NCI-H748 treated with DMSO at 0.1 percent for 48 hours (cell line): ENCODE data around the gene FADS6.

ENCODE experiments used
- DNase-seq: peaks from one replicate; lab custom pipeline; 2025; lab: John Stamatoyannopoulos, UW

Gene FADS6

DNA sequence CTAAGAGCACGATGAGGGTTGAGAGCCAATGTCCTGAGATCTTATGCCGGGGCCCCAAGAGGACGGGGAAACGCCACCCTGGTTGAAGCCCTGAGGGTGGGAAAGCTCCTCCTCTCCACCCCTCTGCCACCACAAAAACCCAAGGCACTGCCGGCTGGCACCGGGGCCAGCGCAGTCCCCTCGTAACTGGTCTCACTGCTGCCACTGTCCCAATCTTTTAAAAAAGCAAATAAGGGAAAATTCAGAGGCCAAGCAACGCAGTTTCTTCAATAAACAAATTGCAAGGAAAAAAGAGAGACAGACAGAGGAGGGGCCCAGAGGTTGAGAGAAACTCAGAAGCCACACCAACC is 40.4 kb downstream of the FADS6 start:
- DNase-seq: no peak

GRCh38 chr17:74852237-74853047 is 41.0 kb downstream of the FADS6 start:
- no peak for DNase-seq

DNA sequence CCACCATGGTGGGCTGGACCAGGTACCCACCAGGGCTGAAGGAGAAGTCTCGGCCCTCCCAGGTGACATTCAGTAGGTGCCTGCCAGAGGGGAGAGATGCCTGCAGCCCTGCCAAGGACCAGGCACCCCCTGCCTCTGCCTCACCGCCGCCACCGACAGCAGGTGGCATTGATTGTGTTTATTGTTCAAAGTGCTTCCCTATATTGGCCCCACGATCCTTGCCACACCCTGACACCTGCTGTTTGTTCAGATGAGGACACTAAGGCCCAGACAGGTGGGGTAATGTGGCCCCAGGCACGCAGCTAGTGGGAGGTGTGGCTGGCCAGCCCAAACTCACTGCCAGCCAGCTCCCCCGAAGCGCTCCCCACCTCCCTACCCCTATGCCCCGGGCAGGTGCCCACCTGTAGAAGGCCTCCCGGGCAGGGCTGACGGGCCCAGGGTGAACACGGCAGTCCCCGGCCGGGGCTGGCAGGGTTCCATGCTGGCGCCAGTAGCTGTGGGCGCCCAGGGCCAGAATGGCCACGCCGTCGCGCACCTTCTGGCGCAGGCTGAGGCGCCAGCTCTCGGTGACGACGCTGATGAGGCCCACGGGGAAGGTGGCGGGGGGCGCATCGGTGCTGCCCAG is 41.7 kb downstream of the FADS6 start:
- DNase-seq: no peak

GRCh38 chr17:74850914-74851313 is 42.5 kb downstream of the FADS6 start:
- DNase-seq: no peak

GRCh38 chr17:74850310-74850709 is 43.1 kb downstream of the FADS6 start:
- no peak for DNase-seq

DNA sequence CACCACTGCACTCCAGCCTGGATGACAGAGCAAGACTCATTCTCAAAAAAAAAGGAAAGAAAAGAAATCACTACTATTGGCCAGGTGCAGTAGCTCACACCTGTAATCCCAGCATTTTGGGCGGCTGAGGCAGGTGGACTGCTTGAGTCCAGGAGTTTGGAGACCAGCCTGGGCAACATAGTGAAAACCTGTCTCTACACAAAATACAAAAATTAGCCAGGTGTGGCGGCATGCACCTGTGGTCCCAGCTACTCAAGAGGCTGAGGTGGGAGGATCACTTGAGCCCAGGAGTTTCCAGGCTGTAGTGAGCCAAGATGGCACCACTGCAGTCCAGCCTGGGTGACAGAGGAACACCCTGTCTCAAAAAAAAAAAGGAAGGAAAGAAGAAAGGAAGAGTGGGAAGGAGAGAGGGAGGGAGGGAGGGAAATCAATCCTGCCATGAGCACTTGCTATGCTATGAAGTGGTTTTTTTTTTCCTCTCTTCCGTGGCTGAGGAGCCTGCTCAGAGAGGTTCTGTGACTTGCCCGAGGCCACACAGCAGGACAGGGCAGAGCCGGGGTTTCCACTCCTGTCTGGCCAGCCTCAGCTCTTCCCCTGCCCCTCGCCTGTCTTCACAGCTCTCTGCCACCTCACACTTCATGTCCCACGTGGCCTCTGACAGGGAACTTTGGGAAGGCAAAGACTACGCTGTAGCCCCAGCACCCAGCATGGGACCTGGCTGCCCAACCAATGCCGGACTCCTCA is 44.6 kb downstream of the FADS6 start:
- DNase-seq: no peak

GRCh38 chr17:74846621-74847020 is 46.8 kb downstream of the FADS6 start:
- no peak for DNase-seq

- DNase-seq: no peak
These were observed 50.1 kb downstream of the FADS6 start for GRCh38 chr17:74843352-74843627.

DNA sequence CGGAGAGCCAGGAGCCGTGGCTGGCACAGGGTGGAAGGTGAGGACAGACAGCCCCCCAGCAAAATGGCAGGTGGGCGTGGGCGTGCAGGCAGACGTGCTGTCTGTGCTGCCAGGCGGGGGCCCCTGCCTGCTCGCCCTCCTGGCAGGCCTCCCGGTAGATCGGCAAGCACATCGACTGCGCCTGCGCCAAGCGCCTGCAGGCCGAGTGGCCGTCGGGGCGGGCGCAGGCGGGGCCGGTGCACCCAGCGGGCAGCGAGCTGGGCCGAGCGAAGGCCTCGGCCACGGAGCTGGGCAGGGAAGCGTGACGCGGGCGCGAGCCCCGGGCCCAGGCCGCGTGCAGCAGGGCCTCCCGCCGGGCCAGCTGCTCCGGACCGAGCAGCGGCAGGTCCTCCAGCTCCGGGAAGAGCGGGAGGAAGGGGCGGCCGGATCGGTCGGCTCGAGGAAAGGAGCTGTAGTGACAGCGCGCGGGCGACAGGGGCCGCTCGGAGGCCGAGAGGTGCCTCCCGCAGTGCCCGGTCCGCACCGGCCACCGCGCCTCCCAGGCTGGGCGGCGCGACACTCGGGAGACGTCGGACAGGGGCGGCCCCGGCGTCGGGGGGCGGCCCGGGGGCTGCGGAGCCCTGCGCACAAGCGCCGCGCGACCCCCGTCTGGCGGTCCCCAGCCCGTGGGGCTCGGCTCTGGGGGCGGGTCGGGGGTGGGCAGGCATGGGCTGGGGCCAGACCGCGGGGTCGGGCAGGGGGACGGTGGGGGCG is 50.7 kb downstream of the FADS6 start:
- DNase-seq: peak; percentile 17

DNA sequence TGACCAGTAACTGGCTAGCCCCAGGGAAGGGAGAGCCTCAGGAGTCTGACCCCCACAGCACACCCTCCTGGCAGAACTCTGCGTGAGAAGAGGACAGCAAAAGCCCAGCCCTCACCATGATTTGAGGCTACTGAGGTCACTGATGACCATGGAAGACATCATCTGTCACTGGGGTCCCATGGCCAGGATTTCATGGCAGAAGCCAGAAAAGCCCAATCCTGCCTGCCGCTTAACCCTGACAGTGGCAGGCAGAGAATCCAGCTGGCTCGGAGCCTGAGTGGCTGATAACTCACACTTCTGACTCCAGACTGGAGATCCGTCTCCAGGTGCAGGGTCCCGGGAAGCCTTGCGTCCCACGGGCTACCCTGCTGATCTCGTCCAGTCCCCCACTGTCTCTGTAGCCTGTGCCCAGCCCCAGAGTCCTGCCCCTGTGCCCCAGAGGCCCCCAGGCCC is 51.3 kb downstream of the FADS6 start:
- no peak for DNase-seq

- DNase-seq: no peak
These were observed 52.3 kb downstream of the FADS6 start for GRCh38 chr17:74840989-74841666.

GRCh38 chr17:74839990-74840852 is 53.2 kb downstream of the FADS6 start:
- DNase-seq: no peak

DNA sequence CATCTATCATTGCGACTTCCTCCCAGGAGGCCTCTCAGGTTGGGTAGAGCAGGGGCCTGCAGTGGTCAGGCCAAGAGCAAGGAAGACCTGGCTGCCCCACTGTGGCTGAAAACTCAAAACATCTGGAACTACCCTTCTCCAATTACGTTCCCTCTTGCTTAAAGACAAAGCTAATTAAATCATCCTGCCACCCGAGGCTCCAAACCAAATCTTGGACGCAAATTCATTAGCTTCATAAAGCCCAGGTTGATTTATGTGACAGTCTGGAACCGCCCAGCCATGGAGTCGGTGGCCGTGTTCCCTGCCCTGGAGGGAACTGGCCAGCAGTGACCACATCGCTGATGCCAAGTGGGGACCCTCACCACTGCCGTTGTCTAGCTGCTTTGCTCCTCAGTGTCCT is 55.2 kb downstream of the FADS6 start:
- DNase-seq: no peak

GRCh38 chr17:74836691-74837467 is 56.6 kb downstream of the FADS6 start:
- DNase-seq: no peak

- DNase-seq: no peak
These were observed 57.2 kb downstream of the FADS6 start for GRCh38 chr17:74836191-74836590.

DNA sequence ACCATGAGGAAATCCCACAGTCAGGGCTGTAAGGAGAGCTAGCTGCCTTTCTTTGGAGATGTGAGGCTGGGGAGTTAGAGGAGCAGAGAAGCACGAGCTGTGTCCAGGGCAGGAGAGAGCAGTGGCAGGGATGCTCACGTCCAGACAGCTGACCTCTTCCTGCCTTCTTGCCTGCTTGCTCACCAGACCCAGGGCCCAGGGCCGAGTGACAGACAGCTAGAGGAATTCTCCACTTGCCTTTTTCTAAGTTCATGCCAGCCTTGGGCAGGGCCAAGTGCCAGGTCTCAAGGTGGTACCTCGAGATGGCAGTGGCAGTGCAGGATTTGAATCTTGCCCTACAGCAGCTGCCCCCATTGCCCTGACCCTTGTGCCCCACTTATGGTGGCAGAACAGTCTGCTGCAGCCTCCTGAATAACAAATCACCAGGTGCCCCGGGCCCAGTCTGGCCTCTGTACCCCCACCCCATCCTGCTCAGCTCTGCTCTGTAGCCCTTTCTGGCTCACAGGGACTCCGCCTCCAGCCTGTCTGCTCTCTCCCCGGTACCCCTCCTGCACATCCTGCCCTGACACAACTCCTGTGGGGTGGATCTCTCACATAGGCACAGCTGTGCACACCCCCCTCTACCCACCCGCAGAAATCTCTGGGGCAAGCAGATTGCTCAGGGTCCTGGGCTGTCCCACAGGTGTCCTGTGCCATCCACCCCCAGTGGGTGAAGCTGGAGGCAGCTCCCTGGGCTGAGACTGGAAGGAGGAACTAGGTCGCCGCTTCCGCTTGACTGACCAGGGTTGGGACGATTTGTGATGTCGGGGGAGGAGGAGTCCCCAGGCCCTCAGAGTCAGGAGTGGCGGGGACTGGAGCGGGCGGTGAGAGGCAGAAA is 59.7 kb downstream of the FADS6 start:
- no peak for DNase-seq

GRCh38 chr17:74832421-74832820 is 61.0 kb downstream of the FADS6 start:
- DNase-seq: no peak

DNA sequence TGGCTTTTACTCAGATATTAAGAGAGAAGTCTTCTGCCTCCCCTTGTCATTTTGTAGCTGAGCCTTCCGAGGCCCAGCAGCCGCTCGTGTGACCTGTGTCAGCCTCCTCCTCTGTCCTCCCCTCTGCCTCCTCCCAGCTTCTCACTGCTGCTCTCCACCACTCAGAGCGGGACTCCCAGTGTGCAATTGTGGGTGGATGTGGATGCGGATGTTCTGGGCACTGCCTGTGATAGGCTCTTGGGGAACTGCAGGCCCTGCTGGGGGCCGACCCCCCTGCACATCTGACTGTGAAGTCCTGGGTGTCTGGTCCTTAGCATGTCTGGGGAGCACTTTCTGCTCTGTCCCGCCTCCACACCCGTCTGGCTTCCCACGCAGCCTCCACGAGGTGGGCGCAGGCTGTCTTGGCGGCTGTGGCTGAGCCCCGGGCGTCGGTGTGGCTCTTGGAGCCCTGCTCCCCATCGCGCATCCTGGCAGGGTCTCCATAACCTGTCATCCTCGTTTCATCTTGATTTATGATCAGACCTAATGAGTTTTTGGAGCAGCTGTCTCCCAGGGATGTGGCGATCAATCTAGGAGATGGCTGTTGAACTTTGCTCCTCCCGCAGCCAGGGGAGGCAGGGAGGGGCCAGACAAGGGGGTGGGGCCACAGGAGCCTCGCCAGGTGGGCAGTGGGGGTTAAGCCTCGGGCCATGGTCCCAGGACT is 61.8 kb downstream of the FADS6 start:
- no peak for DNase-seq

GRCh38 chr17:74830861-74831260 is 62.6 kb downstream of the FADS6 start:
- DNase-seq: no peak
